Colonic mucosa (tissue), 4 donors: ENCODE data around the gene CHD2. TPM values are rescaled to one million over a fixed set of nuclear protein-coding genes. Genes with fewer than 3 reads are reported as not detected.

Source experiments
- DNase-seq: peaks from one replicate; pipeline ENCODE4 v3.0.0-alpha.2; 2020
- H3K27ac ChIP-seq: fragments of 200-600 bp; one replicate; pipeline ENCODE4 v1.8.0; 2021
- H3K27me3 ChIP-seq: fragments of 200-600 bp; one replicate; pipeline ENCODE4 v1.8.0; 2021
- H3K36me3 ChIP-seq: fragments of 200-600 bp; one replicate; pipeline ENCODE4 v1.8.0; 2021
- H3K4me1 ChIP-seq: fragments of 200-600 bp; one replicate; pipeline ENCODE4 v1.8.0; 2021; ENCODE audit warnings: mild to moderate bottlenecking
- H3K4me3 ChIP-seq: fragments of 200-600 bp; one replicate; pipeline ENCODE4 v1.8.0; 2021
- H3K9ac ChIP-seq, 2 donors: one replicate each; pipeline ENCODE4 v1.7.0; 2013; ENCODE audit warnings: control low read depth in 2 of 2, low read depth in 2 of 2, low read length in 2 of 2
- H3K9me3 ChIP-seq: fragments of 200-600 bp; one replicate; pipeline ENCODE4 v1.8.0; 2021
- intact Hi-C: fragments of 100-400 bp; cut with DNase I; formaldehyde crosslinking; loops from one replicate; pipeline ENCODE4 v1.14.1; 2022
- total RNA-seq, 2 donors: library from RNA; stranded (reverse); fragmentation: NEBNext Ultra II Directional in 1 of 2; extraction: Animal tissue kit (Norgen Biotek cat#: 25700) in 1 of 2; gene quantifications; one replicate each; pipeline ENCODE4 v1.2.1, GENCODE V29; 2021
- TF ChIP-seq, protein P1 (sequence below): fragments of 200-600 bp; IDR thresholded peaks from one replicate; pipeline ENCODE4 v1.8.0; 2022; ENCODE audit warnings: antibody characterized with exemption, mild to moderate bottlenecking
- donor health status: healthy.
- donor health status: DM: no; HTN: no; CAD: no.
- donor health status: DM: no; HTN: no; CAD: no.

CHD2 gene
- total RNA-seq, 2 donors from 2014 or later = 87.5 to 121 TPM

DNA sequence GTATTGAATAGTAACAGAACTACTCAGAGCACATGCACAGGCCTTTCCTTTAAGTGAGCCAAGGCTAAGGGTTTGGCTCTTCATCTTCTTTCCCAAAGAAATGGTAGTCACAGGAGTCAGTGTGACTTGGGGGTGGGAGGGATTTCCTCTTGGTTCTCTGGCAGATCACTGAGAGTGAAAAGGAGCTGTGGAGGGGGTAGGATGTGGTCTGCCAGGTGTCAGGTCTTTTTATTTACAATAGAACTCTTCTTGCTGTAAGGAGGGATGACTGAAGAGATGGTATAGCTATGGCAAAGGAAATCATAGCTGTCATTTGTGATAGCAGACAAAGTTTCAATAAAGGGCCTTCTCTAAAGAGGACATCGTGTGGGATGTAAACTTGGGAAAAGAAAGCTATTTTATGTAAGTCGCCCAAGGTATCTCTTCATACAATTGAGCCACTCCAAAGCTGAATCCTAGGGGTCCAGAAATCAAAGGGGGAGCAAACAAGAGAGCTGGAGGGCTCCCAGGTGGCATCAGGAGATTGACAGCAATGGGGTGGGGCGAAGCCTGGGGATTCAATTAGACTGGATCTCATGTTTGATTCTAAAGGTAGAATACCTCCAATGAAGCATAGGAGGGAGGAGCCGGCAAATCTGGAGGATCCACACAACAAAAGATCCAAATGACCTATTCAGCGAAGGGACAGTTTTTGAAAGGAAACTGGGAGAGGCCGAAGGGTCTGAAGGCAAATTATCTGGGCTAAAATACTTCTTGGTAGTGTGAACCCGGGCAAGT lies 20.0 kb upstream of the CHD2 start:
- Histone ChIP-seq H3K27ac (peak overlapping the region; percentile 96), H3K27me3 (no peaks in the 10 kb centered on the region), H3K9me3 (no peaks in the 10 kb centered on the region), H3K4me3 (no peak overlapping the region), H3K9ac (peak overlapping the region in 1 of 2 donors; percentile 95), H3K36me3 (no peaks in the 10 kb centered on the region), H3K4me1 (peaks cover 12% of the 10 kb centered on the region)
- intact Hi-C loops = loop anchor here (5.0 kb wide), 2 partner anchors 48 to 63 kb away; no protein-coding TSS in a partner anchor
- no peak for DNase-seq
- TF ChIP-seq, protein P1, sequence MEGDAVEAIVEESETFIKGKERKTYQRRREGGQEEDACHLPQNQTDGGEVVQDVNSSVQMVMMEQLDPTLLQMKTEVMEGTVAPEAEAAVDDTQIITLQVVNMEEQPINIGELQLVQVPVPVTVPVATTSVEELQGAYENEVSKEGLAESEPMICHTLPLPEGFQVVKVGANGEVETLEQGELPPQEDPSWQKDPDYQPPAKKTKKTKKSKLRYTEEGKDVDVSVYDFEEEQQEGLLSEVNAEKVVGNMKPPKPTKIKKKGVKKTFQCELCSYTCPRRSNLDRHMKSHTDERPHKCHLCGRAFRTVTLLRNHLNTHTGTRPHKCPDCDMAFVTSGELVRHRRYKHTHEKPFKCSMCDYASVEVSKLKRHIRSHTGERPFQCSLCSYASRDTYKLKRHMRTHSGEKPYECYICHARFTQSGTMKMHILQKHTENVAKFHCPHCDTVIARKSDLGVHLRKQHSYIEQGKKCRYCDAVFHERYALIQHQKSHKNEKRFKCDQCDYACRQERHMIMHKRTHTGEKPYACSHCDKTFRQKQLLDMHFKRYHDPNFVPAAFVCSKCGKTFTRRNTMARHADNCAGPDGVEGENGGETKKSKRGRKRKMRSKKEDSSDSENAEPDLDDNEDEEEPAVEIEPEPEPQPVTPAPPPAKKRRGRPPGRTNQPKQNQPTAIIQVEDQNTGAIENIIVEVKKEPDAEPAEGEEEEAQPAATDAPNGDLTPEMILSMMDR = no peak

DNA sequence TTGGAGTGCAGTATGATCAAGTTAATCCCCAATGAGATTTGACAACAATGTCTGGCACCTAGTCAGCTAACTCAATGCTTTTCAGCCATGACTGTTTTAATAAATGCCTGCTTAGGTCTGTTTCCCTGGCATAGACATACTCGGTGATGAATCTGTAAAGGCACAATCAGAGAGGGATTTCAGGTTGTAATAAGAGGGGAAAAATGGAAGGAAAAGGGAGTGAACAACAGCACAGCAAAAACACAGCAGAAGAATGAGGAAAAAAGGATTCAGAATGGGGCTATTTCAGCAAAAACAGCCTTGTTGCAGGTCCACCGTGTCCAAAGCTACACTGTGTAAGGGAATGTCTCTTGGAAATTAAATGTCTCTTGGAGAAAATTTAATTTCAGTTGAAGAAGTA lies 19.3 kb upstream of the CHD2 start:
- no peak for DNase-seq
- intact Hi-C loops = loop anchor here (5.0 kb wide), 1 partner anchor 63 kb away; no protein-coding TSS in a partner anchor
- H3K4me1 ChIP-seq = peaks cover 12% of the 10 kb centered on the region
- H3K9ac ChIP-seq = peak overlapping the region in 1 of 2 donors; percentile 95
- no peaks in the 10 kb centered on the region for H3K36me3 ChIP-seq
- H3K4me3 ChIP-seq = no peak overlapping the region
- H3K9me3 ChIP-seq = no peaks in the 10 kb centered on the region
- H3K27me3 ChIP-seq = no peaks in the 10 kb centered on the region
- H3K27ac ChIP-seq = peak overlapping the region; percentile 96
- TF ChIP-seq, protein P1 = no peak

DNA sequence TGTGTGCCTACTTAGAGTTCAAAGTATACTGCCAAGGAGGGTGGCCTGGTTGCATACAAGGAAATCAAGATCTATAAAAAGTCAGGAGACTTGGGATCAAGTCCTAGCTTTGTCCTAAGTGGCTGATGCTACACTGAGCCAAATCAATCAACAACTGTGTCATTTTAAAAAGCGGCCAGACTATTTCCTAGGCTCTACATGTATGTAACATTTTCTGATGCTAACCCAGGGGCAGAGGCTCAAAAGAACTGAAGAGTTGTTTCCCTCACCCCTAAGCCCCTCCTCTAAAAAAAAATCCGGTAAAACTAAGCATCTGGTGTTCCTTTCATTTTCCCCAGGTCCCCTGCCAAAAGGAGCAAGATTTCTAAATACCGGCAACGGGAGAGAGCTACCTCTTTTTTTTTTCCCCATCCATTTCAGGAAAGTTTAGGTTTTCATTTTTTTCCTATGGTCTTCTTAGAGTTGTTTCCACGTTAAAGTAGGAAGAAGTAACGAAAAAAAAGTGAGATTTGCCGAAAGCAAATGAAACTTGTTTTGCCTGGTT lies 18.8 kb upstream of the CHD2 start:
- H3K27me3 ChIP-seq = no peaks in the 10 kb centered on the region
- TF ChIP-seq, protein P1 = no peak
- intact Hi-C loops = loop anchor here (5.0 kb wide), 1 partner anchor 64 kb away; no protein-coding TSS in a partner anchor
- DNase-seq = peak; percentile 57
- H3K36me3 ChIP-seq = no peaks in the 10 kb centered on the region
- peak overlapping the region; percentile 45 to 95 for H3K9ac ChIP-seq
- no peaks in the 10 kb centered on the region for H3K9me3 ChIP-seq
- peaks cover 12% of the 10 kb centered on the region for H3K4me1 ChIP-seq
- H3K4me3 ChIP-seq = peak overlapping the region; percentile 29
- H3K27ac ChIP-seq = peak overlapping the region; percentile 96

DNA sequence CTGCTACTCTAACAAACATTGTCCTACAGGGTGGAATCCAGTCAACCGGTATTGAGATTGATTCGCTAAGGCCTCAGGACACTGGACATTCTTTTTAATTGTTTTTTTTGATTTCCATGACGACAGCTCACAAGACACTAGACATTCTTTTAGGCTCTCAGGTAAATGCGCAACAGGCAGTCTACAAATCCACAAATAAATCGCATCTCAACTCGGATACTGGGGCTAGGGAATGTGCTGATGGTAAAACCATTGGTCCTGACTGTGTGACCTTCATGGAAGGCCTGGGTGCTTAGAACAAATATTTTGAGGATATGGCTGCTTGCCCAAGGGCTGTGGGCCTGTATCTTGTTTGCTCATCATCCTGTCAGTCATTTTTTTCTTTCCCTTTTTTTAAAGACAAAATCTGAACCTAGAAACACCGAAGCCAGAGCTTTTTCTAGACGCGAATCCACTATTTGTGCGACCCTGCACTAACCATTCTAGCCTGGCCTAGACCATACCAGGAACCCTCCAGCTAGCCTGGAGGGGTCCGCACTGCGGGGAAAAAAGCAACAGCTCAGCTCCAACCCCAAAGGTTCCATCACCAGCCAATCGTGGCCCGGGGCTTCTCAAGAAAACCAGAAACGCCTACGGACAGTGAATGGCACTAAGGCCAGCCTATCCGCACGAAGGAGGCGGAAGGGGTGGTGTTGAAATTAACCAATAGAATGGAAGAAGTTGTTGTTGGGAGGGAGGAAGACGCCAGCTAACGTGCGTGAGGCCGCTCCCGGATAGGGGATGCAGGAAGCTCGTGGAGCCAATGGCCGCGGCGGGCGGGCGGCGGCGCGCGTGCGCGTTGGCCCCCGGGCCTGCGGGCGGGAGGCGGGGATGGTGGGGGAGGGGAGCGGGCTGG lies 18.1 kb upstream of the CHD2 start:
- Histone ChIP-seq H3K9ac (peak overlapping the region; percentile 45 to 95), H3K4me1 (peaks cover 12% of the 10 kb centered on the region), H3K27ac (peak overlapping the region; percentile 96), H3K9me3 (no peaks in the 10 kb centered on the region), H3K27me3 (no peaks in the 10 kb centered on the region), H3K4me3 (peak overlapping the region; percentile 29), H3K36me3 (no peaks in the 10 kb centered on the region)
- intact Hi-C loops = loop anchor here (5.0 kb wide), 1 partner anchor 65 kb away; no protein-coding TSS in a partner anchor
- TF ChIP-seq, protein P1 = no peak
- DNase-seq = peak; percentile 99

DNA sequence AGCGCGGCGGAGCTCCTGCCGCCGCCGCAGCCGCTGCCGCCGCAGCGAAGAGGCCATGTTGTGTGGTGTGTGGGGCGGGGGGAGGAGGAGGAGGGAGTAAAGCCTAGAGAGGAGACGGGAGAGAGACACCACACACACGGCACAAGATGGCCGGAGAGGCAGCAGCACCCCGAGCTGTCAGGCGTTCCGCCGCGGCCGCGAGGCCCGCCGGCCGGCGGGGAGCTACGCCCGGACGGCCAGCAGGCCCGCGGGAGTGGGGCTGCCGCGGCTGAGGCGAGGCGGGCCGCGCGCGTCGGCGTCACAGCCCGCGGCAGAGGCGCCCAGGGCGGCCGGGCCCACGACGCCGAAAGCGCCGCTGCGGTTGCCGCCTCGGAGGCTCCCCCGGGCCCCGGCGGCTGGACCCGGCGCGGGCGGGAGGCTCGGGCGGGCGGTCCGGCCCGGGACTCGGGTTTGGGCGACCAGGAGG lies 17.4 kb upstream of the CHD2 start:
- TF ChIP-seq, protein P1 = no peak
- Histone ChIP-seq H3K9me3 (no peaks in the 10 kb centered on the region), H3K4me1 (peaks cover 12% of the 10 kb centered on the region), H3K27me3 (no peaks in the 10 kb centered on the region), H3K4me3 (peak overlapping the region; percentile 93), H3K27ac (peak overlapping the region; percentile 99), H3K9ac (peak overlapping the region; percentile 90 to 98), H3K36me3 (no peaks in the 10 kb centered on the region)
- DNase-seq = no peak
- intact Hi-C loops = loop anchor here (5.0 kb wide), 1 partner anchor 65 kb away; no protein-coding TSS in a partner anchor
